Gastrocnemius medialis (tissue), 4 donors: ENCODE data around the gene CCDC112. TPM values are rescaled to one million over a fixed set of nuclear protein-coding genes. Genes with fewer than 3 reads are reported as not detected.
A peak's percentile ranks its signal among the peaks of the same experiment; 100 is the strongest.

Source experiments
- ATAC-seq, 2 donors: fragments of 150-250 bp; one replicate each; pipeline ENCODE4 v1.9.1; 2016
- DNase-seq, 2 donors: peaks; one replicate each; pipeline ENCODE4 v3.0.0-alpha.2; 2019
- H3K27ac ChIP-seq, 4 donors: fragments of 200-600 bp; sonication (generic); 1 replicate in 1 of 4; 2 replicates in 3 of 4; pipeline ENCODE4 v1.5.1; 2016 to 2018; ENCODE audit warnings: mild to moderate bottlenecking in 2 of 4, moderate library complexity in 1 of 4
- H3K27me3 ChIP-seq, 3 donors: fragments of 200-600 bp; sonication (generic) in 2 of 3; 1 replicate in 1 of 3; 2 replicates in 2 of 3; pipeline versions ENCODE4 v1.5.1 to v1.6.0; 2016 to 2019; ENCODE audit warnings: mild to moderate bottlenecking in 1 of 3, moderate library complexity in 1 of 3
- H3K36me3 ChIP-seq, 2 donors: fragments of 200-600 bp; sonication (generic) in 1 of 2; one replicate each; pipeline ENCODE4 v1.5.1; 2017 to 2018
- H3K4me1 ChIP-seq, 2 donors: fragments of 200-600 bp; sonication (generic) in 1 of 2; one replicate each; pipeline ENCODE4 v1.5.1; 2016 to 2017; ENCODE audit warnings: mild to moderate bottlenecking in 2 of 2
- H3K4me3 ChIP-seq, 4 donors: fragments of 200-600 bp; sonication (generic) in 3 of 4; 1 replicate in 1 of 4; 2 replicates in 3 of 4; pipeline ENCODE4 v1.5.1; 2016 to 2019; ENCODE audit warnings: mild to moderate bottlenecking in 2 of 4
- H3K9me3 ChIP-seq, 3 donors: fragments of 200-600 bp; sonication (generic) in 2 of 3; 1 replicate in 1 of 3; 2 replicates in 2 of 3; pipeline ENCODE4 v1.5.1; 2016 to 2019
- POLR2A ChIP-seq, 2 donors: fragments of 450-650 bp; IDR thresholded peaks; one replicate each; pipeline ENCODE4 v1.6.1; 2017; ENCODE audit warnings: antibody characterized with exemption in 2 of 2, mild to moderate bottlenecking in 2 of 2, moderate library complexity in 2 of 2
- in situ Hi-C, 4 donors: fragments of 200-750 bp; cut with MboI; loops; one replicate each; pipeline versions ENCODE4 v1.15.0 to v1.8.0; 2017; ENCODE audit warnings: low sequenced_read_pairs in 4 of 4
- intact Hi-C: fragments of 100-400 bp; cut with DNase I; formaldehyde crosslinking; loops from one replicate; pipeline ENCODE4 v1.15.1; 2023; ENCODE audit warnings: low total_unique reads
- total RNA-seq, 4 donors: library from RNA; depleted of rRNA; stranded (reverse); fragments of >200 nt; gene quantifications; one replicate each; pipeline versions ENCODE4 v1.1.0 to v1.2.3, GENCODE V29; 2016
- TF ChIP-seq, protein P1 (sequence below), 5 experiments: fragments of 450-650 bp in 3 of 5; fragments of 200-600 bp in 2 of 5; sonication (generic) in 2 of 5; IDR thresholded peaks in 4 of 5; conservative IDR thresholded peaks in 1 of 5; 1 replicate in 4 of 5; 2 replicates in 1 of 5; pipeline ENCODE4 v1.5.1; 2016 to 2019; ENCODE audit warnings: antibody characterized with exemption in 5 of 5, mild to moderate bottlenecking in 3 of 5, moderate library complexity in 3 of 5

The CCDC112 gene
- total RNA-seq, 4 donors from 2014 or later, result 2.1 to 4.8 (median 3.8) TPM

DNA sequence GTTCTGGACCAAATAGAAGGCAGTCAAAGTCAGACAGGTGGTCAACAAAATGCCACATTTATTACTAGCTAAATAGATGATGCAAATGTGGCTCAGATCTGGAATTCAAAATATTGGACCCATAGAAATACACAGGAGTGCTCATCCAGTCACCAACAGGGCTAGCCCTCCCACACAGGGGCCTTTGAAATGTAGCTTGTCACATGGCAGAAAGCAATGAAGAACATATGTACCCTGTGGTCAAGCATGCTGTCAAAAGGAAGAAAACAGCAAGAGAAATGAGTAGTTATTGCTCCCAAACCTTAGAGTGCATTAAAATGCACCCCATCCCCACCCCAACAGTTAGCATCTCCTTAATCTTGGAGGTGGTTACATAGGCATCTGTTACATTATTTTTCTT lies 20.9 kb upstream of the CCDC112 start:
- no peak for TF ChIP-seq POLR2A (IDR thresholded peaks at IDR 0.05)
- Histone ChIP-seq H3K27ac (no peak overlapping the region), H3K36me3 (no peaks in the 10 kb centered on the region), H3K9me3 (no peaks in the 10 kb centered on the region), H3K4me1 (no peaks in the 10 kb centered on the region), H3K27me3 (no peaks in the 10 kb centered on the region), H3K4me3 (no peak overlapping the region)
- in situ Hi-C loops (loop anchor here in 1 of 4 donors (25.0 kb wide), 1 partner anchor 545 kb away; no protein-coding TSS in a partner anchor), intact Hi-C loops (no loop called here)
- no peak for DNase-seq
- ATAC-seq, result no peak

DNA sequence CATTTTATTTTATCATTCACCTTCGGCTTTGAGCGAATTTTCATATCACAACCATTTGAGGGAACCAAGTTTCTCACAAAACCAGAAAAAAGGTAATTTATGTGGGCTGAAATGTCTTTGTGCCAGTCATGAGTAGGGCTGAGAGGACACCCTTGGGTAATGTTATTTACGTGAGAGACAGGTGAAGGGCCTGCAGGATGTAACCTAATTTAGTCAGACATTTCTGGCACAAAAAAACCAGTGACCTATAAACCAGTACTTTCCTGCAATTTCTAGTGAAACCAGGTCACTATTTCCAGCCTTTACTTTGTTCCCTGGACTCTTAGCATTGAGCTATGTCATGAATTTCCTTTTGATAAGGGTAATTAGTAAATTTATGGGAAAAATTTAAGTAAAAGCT lies 17.2 kb upstream of the CCDC112 start:
- H3K9me3 ChIP-seq, result no peaks in the 10 kb centered on the region

DNA sequence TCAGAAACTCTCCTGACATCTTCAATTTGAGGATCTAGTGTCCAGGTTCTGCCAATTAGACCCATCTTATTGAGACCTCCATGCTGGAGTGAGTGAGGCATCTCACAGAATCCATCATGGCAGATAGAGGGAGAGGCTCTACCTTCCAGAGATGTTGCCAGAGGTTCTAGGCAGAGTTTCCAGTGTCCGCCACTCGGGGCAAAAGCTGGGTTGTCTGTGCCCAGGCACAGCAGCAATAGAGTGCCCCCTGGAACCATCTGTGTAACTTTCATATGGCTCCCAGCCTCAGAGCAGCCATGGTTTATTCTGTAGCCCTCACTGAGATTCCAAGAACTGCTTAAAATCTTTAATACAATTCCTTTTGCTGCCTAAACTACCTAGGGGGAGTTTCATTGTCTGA lies 16.6 kb upstream of the CCDC112 start:
- ATAC-seq, result no peak
- Histone ChIP-seq H3K27ac (no peak overlapping the region), H3K27me3 (no peaks in the 10 kb centered on the region), H3K9me3 (no peaks in the 10 kb centered on the region), H3K4me3 (no peak overlapping the region), H3K4me1 (no peaks in the 10 kb centered on the region), H3K36me3 (no peaks in the 10 kb centered on the region)
- in situ Hi-C loops, result loop anchor here (5.0 to 25.0 kb wide), 4 partner anchors 264 to 549 kb away; no protein-coding TSS in a partner anchor
- TF ChIP-seq, protein P1, sequence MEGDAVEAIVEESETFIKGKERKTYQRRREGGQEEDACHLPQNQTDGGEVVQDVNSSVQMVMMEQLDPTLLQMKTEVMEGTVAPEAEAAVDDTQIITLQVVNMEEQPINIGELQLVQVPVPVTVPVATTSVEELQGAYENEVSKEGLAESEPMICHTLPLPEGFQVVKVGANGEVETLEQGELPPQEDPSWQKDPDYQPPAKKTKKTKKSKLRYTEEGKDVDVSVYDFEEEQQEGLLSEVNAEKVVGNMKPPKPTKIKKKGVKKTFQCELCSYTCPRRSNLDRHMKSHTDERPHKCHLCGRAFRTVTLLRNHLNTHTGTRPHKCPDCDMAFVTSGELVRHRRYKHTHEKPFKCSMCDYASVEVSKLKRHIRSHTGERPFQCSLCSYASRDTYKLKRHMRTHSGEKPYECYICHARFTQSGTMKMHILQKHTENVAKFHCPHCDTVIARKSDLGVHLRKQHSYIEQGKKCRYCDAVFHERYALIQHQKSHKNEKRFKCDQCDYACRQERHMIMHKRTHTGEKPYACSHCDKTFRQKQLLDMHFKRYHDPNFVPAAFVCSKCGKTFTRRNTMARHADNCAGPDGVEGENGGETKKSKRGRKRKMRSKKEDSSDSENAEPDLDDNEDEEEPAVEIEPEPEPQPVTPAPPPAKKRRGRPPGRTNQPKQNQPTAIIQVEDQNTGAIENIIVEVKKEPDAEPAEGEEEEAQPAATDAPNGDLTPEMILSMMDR (IDR thresholded peaks at IDR 0.05 in 4 of 5, conservative IDR thresholded peaks at IDR 0.05 in 1 of 5), result no peak
- no peak for TF ChIP-seq POLR2A (IDR thresholded peaks at IDR 0.05)
- no peak for DNase-seq
- intact Hi-C loops, result loop anchor here (5.0 kb wide), 1 partner anchor 59 kb away; no protein-coding TSS in a partner anchor

More for the DNA sequence above, 17.2 kb upstream of the CCDC112 start:
- DNase-seq (no peak), ATAC-seq (no peak)
- Histone ChIP-seq H3K27ac (no peak overlapping the region), H3K4me1 (no peaks in the 10 kb centered on the region), H3K36me3 (no peaks in the 10 kb centered on the region), H3K4me3 (no peak overlapping the region), H3K27me3 (no peaks in the 10 kb centered on the region)
- in situ Hi-C loops (loop anchor here (5.0 to 25.0 kb wide), 4 partner anchors 264 to 549 kb away; no protein-coding TSS in a partner anchor), intact Hi-C loops (loop anchor here (5.0 kb wide), 1 partner anchor 59 kb away; no protein-coding TSS in a partner anchor)
- no peak for TF ChIP-seq POLR2A (IDR thresholded peaks at IDR 0.05)
- TF ChIP-seq, protein P1 (IDR thresholded peaks at IDR 0.05 in 4 of 5, conservative IDR thresholded peaks at IDR 0.05 in 1 of 5), result no peak

DNA sequence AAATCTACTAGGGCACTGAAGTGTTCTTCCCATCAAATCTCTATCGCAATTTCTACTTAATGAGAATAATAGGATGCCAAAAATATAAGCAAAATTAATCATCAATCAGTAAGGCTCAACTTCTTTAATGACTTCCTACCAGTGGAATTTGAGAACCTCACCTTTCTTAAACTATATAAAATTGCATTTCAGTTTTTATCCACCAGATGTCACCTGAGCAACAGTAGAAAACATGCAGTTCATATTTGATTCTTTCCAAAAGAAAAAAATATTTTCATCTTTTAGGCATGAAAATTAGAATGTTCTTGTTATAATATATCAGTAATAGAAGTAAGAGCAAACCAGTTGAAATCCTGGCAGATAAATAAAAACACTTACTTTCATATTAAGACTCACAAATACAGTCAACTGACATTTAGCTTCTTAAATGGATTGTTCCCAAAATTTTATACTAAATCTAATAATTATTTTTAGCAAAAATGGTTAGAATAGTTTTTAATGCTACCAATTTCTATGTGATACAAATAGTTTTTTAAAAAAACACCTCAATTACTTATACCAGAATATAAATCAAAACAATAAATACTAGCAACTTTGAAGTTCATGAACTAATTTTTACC lies 13.4 kb upstream of the CCDC112 start:
- ATAC-seq (peak; percentile 49 to 68), DNase-seq (no peak)
- Histone ChIP-seq H3K9me3 (no peaks in the 10 kb centered on the region), H3K27me3 (no peaks in the 10 kb centered on the region), H3K27ac (no peak overlapping the region), H3K4me3 (no peak overlapping the region), H3K36me3 (no peaks in the 10 kb centered on the region), H3K4me1 (no peaks in the 10 kb centered on the region)
- in situ Hi-C loops, result loop anchor here (5.0 to 25.0 kb wide), 4 partner anchors 267 to 552 kb away; no protein-coding TSS in a partner anchor
- intact Hi-C loops, result loop anchor here (1.0 to 5.0 kb wide), 3 partner anchors 62 to 276 kb away; no protein-coding TSS in a partner anchor
- TF ChIP-seq, protein P1 (IDR thresholded peaks at IDR 0.05 in 4 of 5, conservative IDR thresholded peaks at IDR 0.05 in 1 of 5), result peak; percentile 71 to 88 (median 79)
- TF ChIP-seq POLR2A (IDR thresholded peaks at IDR 0.05), result no peak

DNA sequence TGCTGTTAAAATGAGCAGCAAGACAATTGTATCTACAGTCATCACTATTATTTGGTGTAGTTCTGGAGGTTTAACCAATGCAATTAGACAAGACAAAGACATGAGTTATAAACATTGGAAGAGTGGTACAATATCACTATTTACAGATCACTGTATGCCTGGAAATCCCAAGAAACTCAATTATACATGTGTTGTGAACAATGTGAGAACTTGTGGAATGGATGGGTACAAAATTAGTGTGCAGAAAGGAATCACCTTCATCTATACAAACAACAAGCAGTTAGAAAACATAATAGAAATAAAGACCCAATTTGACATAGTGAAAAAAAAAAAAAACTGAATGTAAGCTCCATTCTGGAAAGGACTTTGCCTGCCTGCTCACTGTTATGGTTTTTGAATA lies 12.4 kb upstream of the CCDC112 start:
- Histone ChIP-seq H3K4me3 (no peak overlapping the region), H3K9me3 (no peaks in the 10 kb centered on the region), H3K4me1 (no peaks in the 10 kb centered on the region), H3K27ac (no peak overlapping the region), H3K27me3 (no peaks in the 10 kb centered on the region), H3K36me3 (no peaks in the 10 kb centered on the region)
- DNase-seq (no peak), ATAC-seq (no peak)
- intact Hi-C loops (loop anchor here (1.0 kb wide), 1 partner anchor 277 kb away; no protein-coding TSS in a partner anchor), in situ Hi-C loops (loop anchor here in 1 of 4 donors (25.0 kb wide), 1 partner anchor 553 kb away; no protein-coding TSS in a partner anchor)
- TF ChIP-seq, protein P1 (IDR thresholded peaks at IDR 0.05 in 4 of 5, conservative IDR thresholded peaks at IDR 0.05 in 1 of 5), result no peak
- no peak for TF ChIP-seq POLR2A (IDR thresholded peaks at IDR 0.05)
